ENCODE results near the gene ZBTB1. TPM values are rescaled to one million over a fixed set of nuclear protein-coding genes. Genes with fewer than 3 reads are reported as not detected.

Gene ZBTB1
- total and polyA plus RNA-seq, 10 of the 15 experiments (the other 5 are each of a cell fraction or from before 2014, with no cell fraction given): 12.3 to 127 (median 40.0) TPM

GRCh38 chr14:64569138-64569631 lies 64.6 kb downstream of the ZBTB1 start:
- Histone ChIP-seq H3K27ac (ENCODE audit: control insufficient read depth, insufficient read depth) (no peak overlapping the region), H3K27me3 (replicated peaks in 1 of 2; ENCODE audit: control insufficient read depth in 2 of 2, insufficient read depth in 2 of 2, low read length in 1 of 2) (no peaks in the 10 kb centered on the region; a peak in 1 of 4 replicates), H3K4me2 (ENCODE audit: control insufficient read depth, insufficient read depth) (no peak overlapping the region), H3K79me2 (ENCODE audit: control insufficient read depth, insufficient read depth, low read length) (no peaks in the 10 kb centered on the region), H3K9me3 (replicated peaks; ENCODE audit: control insufficient read depth, insufficient read depth, low read length) (no peaks in the 10 kb centered on the region), H2AFZ (ENCODE audit: control insufficient read depth, low read depth, low read length) (no peak overlapping the region), H3K4me1 (ENCODE audit: control insufficient read depth, insufficient read depth, low read length) (no peaks in the 10 kb centered on the region), H3K4me3 (no peak overlapping the region), H4K20me1 (ENCODE audit: control insufficient read depth, insufficient read depth) (no peaks in the 10 kb centered on the region), H3K36me3 (ENCODE audit: control insufficient read depth in 2 of 2, insufficient read depth in 2 of 2, low read length in 1 of 2) (no peaks in the 10 kb centered on the region), H3K9ac (ENCODE audit: control insufficient read depth, insufficient read depth, low read length) (no peak overlapping the region)
- ChIA-PET POLR2A (interaction anchor here (0.7 kb wide), 1 partner anchor 83 kb away, joined by 3 read pairs; no protein-coding TSS in a partner anchor), CTCF (no interaction called here), SMC1A (ENCODE audit: uncharacterized antibody, unreplicated experiment) (interaction anchor here (0.8 kb wide), 1 partner anchor 10 kb away, joined by 3 read pairs; no protein-coding TSS in a partner anchor), RAD21 (ENCODE audit: unreplicated experiment) (no interaction called here)
- TF ChIP-seq, protein P1, sequence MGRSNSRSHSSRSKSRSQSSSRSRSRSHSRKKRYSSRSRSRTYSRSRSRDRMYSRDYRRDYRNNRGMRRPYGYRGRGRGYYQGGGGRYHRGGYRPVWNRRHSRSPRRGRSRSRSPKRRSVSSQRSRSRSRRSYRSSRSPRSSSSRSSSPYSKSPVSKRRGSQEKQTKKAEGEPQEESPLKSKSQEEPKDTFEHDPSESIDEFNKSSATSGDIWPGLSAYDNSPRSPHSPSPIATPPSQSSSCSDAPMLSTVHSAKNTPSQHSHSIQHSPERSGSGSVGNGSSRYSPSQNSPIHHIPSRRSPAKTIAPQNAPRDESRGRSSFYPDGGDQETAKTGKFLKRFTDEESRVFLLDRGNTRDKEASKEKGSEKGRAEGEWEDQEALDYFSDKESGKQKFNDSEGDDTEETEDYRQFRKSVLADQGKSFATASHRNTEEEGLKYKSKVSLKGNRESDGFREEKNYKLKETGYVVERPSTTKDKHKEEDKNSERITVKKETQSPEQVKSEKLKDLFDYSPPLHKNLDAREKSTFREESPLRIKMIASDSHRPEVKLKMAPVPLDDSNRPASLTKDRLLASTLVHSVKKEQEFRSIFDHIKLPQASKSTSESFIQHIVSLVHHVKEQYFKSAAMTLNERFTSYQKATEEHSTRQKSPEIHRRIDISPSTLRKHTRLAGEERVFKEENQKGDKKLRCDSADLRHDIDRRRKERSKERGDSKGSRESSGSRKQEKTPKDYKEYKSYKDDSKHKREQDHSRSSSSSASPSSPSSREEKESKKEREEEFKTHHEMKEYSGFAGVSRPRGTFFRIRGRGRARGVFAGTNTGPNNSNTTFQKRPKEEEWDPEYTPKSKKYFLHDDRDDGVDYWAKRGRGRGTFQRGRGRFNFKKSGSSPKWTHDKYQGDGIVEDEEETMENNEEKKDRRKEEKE (IDR thresholded peaks at IDR 0.05): no peak
- no peak for TF ChIP-seq BHLHE40 (IDR thresholded peaks at IDR 0.05; ENCODE audit: borderline replicate concordance in 1 of 2, low read depth in 2 of 2, low read length in 1 of 2)
- no peak for TF ChIP-seq MAX (IDR thresholded peaks at IDR 0.05; ENCODE audit: low read depth, low read length)
- TF ChIP-seq ASH2L (IDR thresholded peaks at IDR 0.05; ENCODE audit: borderline replicate concordance, low read depth): no peak
- no peak for TF ChIP-seq NFYA (IDR thresholded peaks at IDR 0.05; ENCODE audit: borderline replicate concordance, low read depth, low read length)
- no peak for TF ChIP-seq MEF2B (IDR thresholded peaks at IDR 0.05; ENCODE audit: partially characterized antibody, poor library complexity, severe bottlenecking)
- TF ChIP-seq EZH2 (IDR thresholded peaks at IDR 0.05; ENCODE audit: borderline replicate concordance, control insufficient read depth, low read depth, low read length): no peak
- TF ChIP-seq RELB (IDR thresholded peaks at IDR 0.05; ENCODE audit: low read depth): no peak
- TF ChIP-seq BACH1 (IDR thresholded peaks at IDR 0.05; ENCODE audit: borderline replicate concordance): no peak
- no peak for TF ChIP-seq MTA3 (IDR thresholded peaks at IDR 0.05; ENCODE audit: borderline replicate concordance, low read length)
- TF ChIP-seq, protein P2, sequence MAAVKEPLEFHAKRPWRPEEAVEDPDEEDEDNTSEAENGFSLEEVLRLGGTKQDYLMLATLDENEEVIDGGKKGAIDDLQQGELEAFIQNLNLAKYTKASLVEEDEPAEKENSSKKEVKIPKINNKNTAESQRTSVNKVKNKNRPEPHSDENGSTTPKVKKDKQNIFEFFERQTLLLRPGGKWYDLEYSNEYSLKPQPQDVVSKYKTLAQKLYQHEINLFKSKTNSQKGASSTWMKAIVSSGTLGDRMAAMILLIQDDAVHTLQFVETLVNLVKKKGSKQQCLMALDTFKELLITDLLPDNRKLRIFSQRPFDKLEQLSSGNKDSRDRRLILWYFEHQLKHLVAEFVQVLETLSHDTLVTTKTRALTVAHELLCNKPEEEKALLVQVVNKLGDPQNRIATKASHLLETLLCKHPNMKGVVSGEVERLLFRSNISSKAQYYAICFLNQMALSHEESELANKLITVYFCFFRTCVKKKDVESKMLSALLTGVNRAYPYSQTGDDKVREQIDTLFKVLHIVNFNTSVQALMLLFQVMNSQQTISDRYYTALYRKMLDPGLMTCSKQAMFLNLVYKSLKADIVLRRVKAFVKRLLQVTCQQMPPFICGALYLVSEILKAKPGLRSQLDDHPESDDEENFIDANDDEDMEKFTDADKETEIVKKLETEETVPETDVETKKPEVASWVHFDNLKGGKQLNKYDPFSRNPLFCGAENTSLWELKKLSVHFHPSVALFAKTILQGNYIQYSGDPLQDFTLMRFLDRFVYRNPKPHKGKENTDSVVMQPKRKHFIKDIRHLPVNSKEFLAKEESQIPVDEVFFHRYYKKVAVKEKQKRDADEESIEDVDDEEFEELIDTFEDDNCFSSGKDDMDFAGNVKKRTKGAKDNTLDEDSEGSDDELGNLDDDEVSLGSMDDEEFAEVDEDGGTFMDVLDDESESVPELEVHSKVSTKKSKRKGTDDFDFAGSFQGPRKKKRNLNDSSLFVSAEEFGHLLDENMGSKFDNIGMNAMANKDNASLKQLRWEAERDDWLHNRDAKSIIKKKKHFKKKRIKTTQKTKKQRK (IDR thresholded peaks at IDR 0.05; ENCODE audit: low read depth, low read length): no peak
- TF ChIP-seq CBFB (IDR thresholded peaks at IDR 0.05; ENCODE audit: low read depth): no peak
- no peak for TF ChIP-seq SMARCA5 (IDR thresholded peaks at IDR 0.05)
- TF ChIP-seq KLF5 (IDR thresholded peaks at IDR 0.05; ENCODE audit: partially characterized antibody): no peak
- no peak for TF ChIP-seq CEBPB (IDR thresholded peaks at IDR 0.05; ENCODE audit: borderline replicate concordance in 1 of 2, low read depth in 2 of 2, low read length in 2 of 2)
- WGBS (ENCODE audit: insufficient coverage, insufficient replicate concordance, low lambda C conversion rate, missing lambda C conversion rate): 23% methylated on average over 3 of the region's 3 CpGs
- FAIRE-seq (no peak), DNase-seq (ENCODE audit: low read depth, low spot score) (no peak), ATAC-seq (no peak)
- in situ Hi-C loops (cut with MboI): no loop called here
- no TSS peak for BruUV-seq (replicated peaks)
- intact Hi-C loops (cut with micrococcal nuclease; ENCODE audit: unreplicated experiment): no loop called here

All from GM12878 (cell line).